NCI-H2171 treated with DMSO at 0.1 percent for 48 hours (cell line): ENCODE measurements around the gene INO80B.
"Not testable (repeated sequence)": the region's sequence is repeated elsewhere in the genome, so short reads cannot be mapped to it uniquely, and the experiment has no call there.

Source experiments
- DNase-seq: peaks from one replicate; lab custom pipeline; 2025; lab: John Stamatoyannopoulos, UW

Gene INO80B

GRCh38 chr2:74454654-74455511 lies at the start of gene INO80B:
Gene INO80B (plus strand): TSS chr2:74455087. CDS start chr2:74455117, 30 bp downstream.
- peak; percentile 98 for DNase-seq

GRCh38 chr2:74406035-74406434 lies 48.9 kb upstream of the INO80B start:
- DNase-seq: no peak

GRCh38 chr2:74407682-74408081 lies 47.2 kb upstream of the INO80B start:
- no peak for DNase-seq

GRCh38 chr2:74413001-74413698 lies 41.7 kb upstream of the INO80B start:
- no peak for DNase-seq

GRCh38 chr2:74414441-74414840 lies 40.4 kb upstream of the INO80B start:
- DNase-seq: no peak

- no peak for DNase-seq
Observed at GRCh38 chr2:74414881-74415761, 39.8 kb upstream of the INO80B start.

- no peak for DNase-seq
Observed at GRCh38 chr2:74415762-74416395, 39.0 kb upstream of the INO80B start.

GRCh38 chr2:74416778-74417177 lies 38.1 kb upstream of the INO80B start:
- peak; percentile 68 for DNase-seq

GRCh38 chr2:74417197-74417596 lies 37.7 kb upstream of the INO80B start:
- DNase-seq: no peak

- DNase-seq: no peak
Observed at GRCh38 chr2:74417763-74418162, 37.1 kb upstream of the INO80B start.

- no peak for DNase-seq
Observed at GRCh38 chr2:74418312-74418711, 36.6 kb upstream of the INO80B start.

- no peak for DNase-seq
Observed at GRCh38 chr2:74419345-74419744, 35.5 kb upstream of the INO80B start.

GRCh38 chr2:74420006-74420405 lies 34.9 kb upstream of the INO80B start:
- DNase-seq: no peak

- not testable (repeated sequence) for DNase-seq
Observed at GRCh38 chr2:74420443-74421103, 34.3 kb upstream of the INO80B start.

- DNase-seq: peak; percentile 88
Observed at GRCh38 chr2:74421221-74421870, 33.5 kb upstream of the INO80B start, which contains the start of the genes C2orf81 and WDR54. Gene C2orf81 (minus strand): TSS chr2:74421619. CDS start chr2:74421560, 59 bp downstream. Gene WDR54 (plus strand): TSS chr2:74421730. CDS start chr2:74422154, 424 bp downstream.

GRCh38 chr2:74423231-74424095 lies 31.4 kb upstream of the INO80B start:
- DNase-seq: no peak

- no peak for DNase-seq
Observed at GRCh38 chr2:74424139-74424992, 30.5 kb upstream of the INO80B start.

- DNase-seq: no peak
Observed at GRCh38 chr2:74424995-74425406, 29.9 kb upstream of the INO80B start.
